ENCODE results near the gene ZNF700.

DNA sequence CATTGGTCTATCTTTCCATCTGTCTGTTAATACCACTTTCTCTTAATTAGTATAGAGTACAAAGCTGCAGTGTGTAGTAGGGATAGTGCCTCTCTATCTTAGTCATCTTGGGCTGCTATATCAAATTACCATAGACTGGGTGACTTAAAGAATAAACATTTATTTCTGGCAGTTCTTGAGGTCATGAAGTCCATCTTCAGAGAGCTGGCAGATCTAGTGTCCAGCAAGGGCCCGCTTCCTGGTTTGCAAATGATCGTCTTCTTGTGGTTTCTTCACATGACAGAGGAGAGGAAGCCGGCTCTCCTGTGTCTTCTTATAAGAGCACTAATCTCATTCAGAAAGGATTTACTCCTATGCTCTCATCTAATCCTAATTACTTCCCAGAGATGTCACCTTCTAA, 6.1 kb downstream of the ZNF700 start:
- no peak for TF ChIP-seq POLR2A (IDR thresholded peaks at IDR 0.05)
- TF ChIP-seq, protein P1, sequence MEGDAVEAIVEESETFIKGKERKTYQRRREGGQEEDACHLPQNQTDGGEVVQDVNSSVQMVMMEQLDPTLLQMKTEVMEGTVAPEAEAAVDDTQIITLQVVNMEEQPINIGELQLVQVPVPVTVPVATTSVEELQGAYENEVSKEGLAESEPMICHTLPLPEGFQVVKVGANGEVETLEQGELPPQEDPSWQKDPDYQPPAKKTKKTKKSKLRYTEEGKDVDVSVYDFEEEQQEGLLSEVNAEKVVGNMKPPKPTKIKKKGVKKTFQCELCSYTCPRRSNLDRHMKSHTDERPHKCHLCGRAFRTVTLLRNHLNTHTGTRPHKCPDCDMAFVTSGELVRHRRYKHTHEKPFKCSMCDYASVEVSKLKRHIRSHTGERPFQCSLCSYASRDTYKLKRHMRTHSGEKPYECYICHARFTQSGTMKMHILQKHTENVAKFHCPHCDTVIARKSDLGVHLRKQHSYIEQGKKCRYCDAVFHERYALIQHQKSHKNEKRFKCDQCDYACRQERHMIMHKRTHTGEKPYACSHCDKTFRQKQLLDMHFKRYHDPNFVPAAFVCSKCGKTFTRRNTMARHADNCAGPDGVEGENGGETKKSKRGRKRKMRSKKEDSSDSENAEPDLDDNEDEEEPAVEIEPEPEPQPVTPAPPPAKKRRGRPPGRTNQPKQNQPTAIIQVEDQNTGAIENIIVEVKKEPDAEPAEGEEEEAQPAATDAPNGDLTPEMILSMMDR (IDR thresholded peaks at IDR 0.05), result no peak
